HepG2 (cell line): Measurements from ENCODE around the gene RPRD1A. TPM values are rescaled to one million over a fixed set of nuclear protein-coding genes. Genes with fewer than 3 reads are reported as not detected.

ENCODE experiments used
- MED8 ChIP-seq: sonication (generic); formaldehyde crosslinking; IDR thresholded peaks from 2 replicates; pipeline ENCODE4 v1.8.1; 2023; ENCODE audit warnings: mild to moderate bottlenecking, missing genetic modification reagents; ENCODE audit not compliant: insufficient replicate concordance
- MTA1 ChIP-seq: sonication (generic); formaldehyde crosslinking; IDR thresholded peaks from 2 replicates; pipeline ENCODE4 v1.4.0; 2020; ENCODE audit warnings: missing genetic modification reagents, mild to moderate bottlenecking, borderline replicate concordance
- NFRKB ChIP-seq: fragments of 450-650 bp; IDR thresholded peaks from 2 replicates; pipeline ENCODE4 v1.6.1; 2017
- RAD51 ChIP-seq: fragments of 450-650 bp; IDR thresholded peaks from 2 replicates; pipeline ENCODE4 v1.6.1; 2016; ENCODE audit warnings: borderline replicate concordance
- TARDBP ChIP-seq: sonication (generic); formaldehyde crosslinking; IDR thresholded peaks from 2 replicates; pipeline ENCODE4 v1.8.0; 2022; ENCODE audit warnings: mild to moderate bottlenecking, missing genetic modification reagents
- TEAD3 ChIP-seq: optimal IDR thresholded peaks from 2 replicates; pipeline ENCODE3; 2016; ENCODE audit warnings: borderline replicate concordance
- ZEB1 ChIP-seq: IDR thresholded peaks from 2 replicates; pipeline ENCODE4 v1.6.1; 2012; ENCODE audit warnings: mild to moderate bottlenecking, low read depth, inconsistent platforms; ENCODE audit not compliant: insufficient replicate concordance
- ZMYM4 ChIP-seq: sonication (generic); formaldehyde crosslinking; IDR thresholded peaks from 2 replicates; pipeline ENCODE4 v1.8.1; 2023; ENCODE audit warnings: mild to moderate bottlenecking, missing genetic modification reagents
- ZNF263 ChIP-seq: sonication (generic); formaldehyde crosslinking; IDR thresholded peaks from 2 replicates; pipeline ENCODE4 v1.4.0; 2020; ENCODE audit warnings: missing genetic modification reagents
- ZNF337 ChIP-seq: sonication (generic); formaldehyde crosslinking; IDR thresholded peaks from 2 replicates; pipeline ENCODE4 v1.5.1; 2020; ENCODE audit warnings: missing genetic modification reagents, low read depth, mild to moderate bottlenecking, borderline replicate concordance
- ZNF589 ChIP-seq: sonication (generic); formaldehyde crosslinking; conservative IDR thresholded peaks from 2 replicates; pipeline ENCODE4 v1.8.0; 2022; ENCODE audit warnings: mild to moderate bottlenecking, moderate library complexity, missing genetic modification reagents
- polyA plus RNA-seq, 8 experiments: library from polyadenylated mRNA; depleted of rRNA in 3 of 8; stranded (reverse) in 7 of 8; unstranded in 1 of 8; fragments of >200 nt; fragmentation: Illumina TruSeq in 4 of 8; extraction: Trizol in 4 of 8; gene quantifications; 2 replicates each; pipeline versions ENCODE4 v1.2.1 to v1.2.3, GENCODE V29; 2011 to 2016; ENCODE audit warnings: low read depth in 4 of 8, missing spikeins in 1 of 8, mixed read lengths in 1 of 8; ENCODE audit not compliant: insufficient read depth in 1 of 8
- total RNA-seq, 5 experiments: library from RNA; depleted of rRNA; stranded (reverse); fragments of >200 nt; fragmentation: Illumina TruSeq; extraction: Trizol; gene quantifications; 2 replicates each; pipeline ENCODE4 v1.2.3, GENCODE V29; 2016; ENCODE audit warnings: low read depth in 1 of 5
- TF ChIP-seq, protein P1 (sequence below): sonication (generic); formaldehyde crosslinking; IDR thresholded peaks from 2 replicates; pipeline ENCODE4 v1.5.0; 2020; ENCODE audit warnings: mild to moderate bottlenecking, missing genetic modification reagents
- TF ChIP-seq, protein P2 (sequence below): sonication (generic); formaldehyde crosslinking; IDR thresholded peaks from 2 replicates; pipeline ENCODE4 v1.5.0; 2020; ENCODE audit warnings: mild to moderate bottlenecking, missing genetic modification reagents, borderline replicate concordance
- TF ChIP-seq, protein P3 (sequence below): sonication (generic); formaldehyde crosslinking; IDR thresholded peaks from 2 replicates; pipeline ENCODE4 v1.5.1; 2020; ENCODE audit warnings: mild to moderate bottlenecking, missing genetic modification reagents, moderate library complexity

Gene RPRD1A
- total and polyA plus RNA-seq, 2 of the 13 experiments (the other 11 are each of a cell fraction or from before 2014, with no cell fraction given), result 42.5 to 78.2 TPM

DNA sequence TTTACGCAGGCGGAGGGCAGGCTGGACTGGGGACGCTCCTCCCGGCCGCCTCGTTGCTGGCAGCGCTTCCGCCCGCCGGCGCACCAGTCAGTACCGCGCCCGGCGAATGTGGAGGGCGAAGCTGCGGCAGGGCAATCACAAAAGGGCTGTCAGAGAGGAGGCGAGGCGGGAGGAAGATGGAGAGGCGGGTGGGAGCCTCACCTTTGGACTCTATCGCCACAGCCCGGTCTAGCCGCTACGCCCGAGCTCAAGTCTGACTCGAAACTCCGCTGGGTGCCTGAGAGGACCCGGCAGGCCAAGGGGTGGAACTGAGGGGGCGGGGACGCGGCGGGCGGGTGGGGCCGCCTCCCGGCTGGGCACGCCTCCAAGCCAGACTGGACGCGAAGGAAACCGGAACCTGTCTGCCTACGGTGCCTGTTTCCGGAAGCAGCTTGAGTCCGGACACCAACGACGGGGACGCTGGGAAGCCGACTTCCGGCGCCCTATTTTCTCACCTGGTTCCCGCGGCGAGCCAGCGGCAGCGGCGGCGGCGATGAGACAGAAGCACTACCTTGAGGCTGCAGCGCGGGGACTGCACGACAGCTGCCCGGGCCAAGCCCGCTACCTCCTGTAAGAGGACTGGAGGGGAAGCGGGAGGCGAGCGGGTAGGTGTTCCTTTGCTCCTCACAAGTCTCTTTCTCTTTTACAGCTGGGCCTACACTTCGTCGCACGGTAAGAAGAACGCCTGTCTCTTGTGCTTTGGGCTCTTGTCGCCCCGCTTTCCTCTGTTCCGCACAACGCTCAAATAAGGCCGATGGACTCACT is 95.0 kb downstream of the RPRD1A start, which contains the start of gene RMP24 (continued):
- TF ChIP-seq RAD51, result no peak
- TF ChIP-seq ZNF589 (CRISPR knock-in tag), result peak; percentile 88
- TF ChIP-seq MTA1 (CRISPR knock-in tag), result peak; percentile 71; the same call in 1 of the 2 replicates
- peak; percentile 66 for TF ChIP-seq ZNF263 (CRISPR knock-in tag)
- peak; percentile 87 for TF ChIP-seq TARDBP (CRISPR knock-in tag)
- no peak for TF ChIP-seq ZEB1
- no peak for TF ChIP-seq NFRKB
- TF ChIP-seq, protein P1, sequence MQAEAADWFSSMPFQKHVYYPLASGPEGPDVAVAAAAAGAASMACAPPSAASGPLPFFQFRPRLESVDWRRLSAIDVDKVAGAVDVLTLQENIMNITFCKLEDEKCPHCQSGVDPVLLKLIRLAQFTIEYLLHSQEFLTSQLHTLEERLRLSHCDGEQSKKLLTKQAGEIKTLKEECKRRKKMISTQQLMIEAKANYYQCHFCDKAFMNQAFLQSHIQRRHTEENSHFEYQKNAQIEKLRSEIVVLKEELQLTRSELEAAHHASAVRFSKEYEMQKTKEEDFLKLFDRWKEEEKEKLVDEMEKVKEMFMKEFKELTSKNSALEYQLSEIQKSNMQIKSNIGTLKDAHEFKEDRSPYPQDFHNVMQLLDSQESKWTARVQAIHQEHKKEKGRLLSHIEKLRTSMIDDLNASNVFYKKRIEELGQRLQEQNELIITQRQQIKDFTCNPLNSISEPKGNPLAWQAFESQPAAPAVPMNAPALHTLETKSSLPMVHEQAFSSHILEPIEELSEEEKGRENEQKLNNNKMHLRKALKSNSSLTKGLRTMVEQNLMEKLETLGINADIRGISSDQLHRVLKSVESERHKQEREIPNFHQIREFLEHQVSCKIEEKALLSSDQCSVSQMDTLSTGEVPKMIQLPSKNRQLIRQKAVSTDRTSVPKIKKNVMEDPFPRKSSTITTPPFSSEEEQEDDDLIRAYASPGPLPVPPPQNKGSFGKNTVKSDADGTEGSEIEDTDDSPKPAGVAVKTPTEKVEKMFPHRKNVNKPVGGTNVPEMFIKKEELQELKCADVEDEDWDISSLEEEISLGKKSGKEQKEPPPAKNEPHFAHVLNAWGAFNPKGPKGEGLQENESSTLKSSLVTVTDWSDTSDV (CRISPR knock-in tag), result peak; percentile 71; the same call in 1 of the 2 replicates
- peak; percentile 13 for TF ChIP-seq MED8 (CRISPR knock-in tag)
- TF ChIP-seq, protein P2, sequence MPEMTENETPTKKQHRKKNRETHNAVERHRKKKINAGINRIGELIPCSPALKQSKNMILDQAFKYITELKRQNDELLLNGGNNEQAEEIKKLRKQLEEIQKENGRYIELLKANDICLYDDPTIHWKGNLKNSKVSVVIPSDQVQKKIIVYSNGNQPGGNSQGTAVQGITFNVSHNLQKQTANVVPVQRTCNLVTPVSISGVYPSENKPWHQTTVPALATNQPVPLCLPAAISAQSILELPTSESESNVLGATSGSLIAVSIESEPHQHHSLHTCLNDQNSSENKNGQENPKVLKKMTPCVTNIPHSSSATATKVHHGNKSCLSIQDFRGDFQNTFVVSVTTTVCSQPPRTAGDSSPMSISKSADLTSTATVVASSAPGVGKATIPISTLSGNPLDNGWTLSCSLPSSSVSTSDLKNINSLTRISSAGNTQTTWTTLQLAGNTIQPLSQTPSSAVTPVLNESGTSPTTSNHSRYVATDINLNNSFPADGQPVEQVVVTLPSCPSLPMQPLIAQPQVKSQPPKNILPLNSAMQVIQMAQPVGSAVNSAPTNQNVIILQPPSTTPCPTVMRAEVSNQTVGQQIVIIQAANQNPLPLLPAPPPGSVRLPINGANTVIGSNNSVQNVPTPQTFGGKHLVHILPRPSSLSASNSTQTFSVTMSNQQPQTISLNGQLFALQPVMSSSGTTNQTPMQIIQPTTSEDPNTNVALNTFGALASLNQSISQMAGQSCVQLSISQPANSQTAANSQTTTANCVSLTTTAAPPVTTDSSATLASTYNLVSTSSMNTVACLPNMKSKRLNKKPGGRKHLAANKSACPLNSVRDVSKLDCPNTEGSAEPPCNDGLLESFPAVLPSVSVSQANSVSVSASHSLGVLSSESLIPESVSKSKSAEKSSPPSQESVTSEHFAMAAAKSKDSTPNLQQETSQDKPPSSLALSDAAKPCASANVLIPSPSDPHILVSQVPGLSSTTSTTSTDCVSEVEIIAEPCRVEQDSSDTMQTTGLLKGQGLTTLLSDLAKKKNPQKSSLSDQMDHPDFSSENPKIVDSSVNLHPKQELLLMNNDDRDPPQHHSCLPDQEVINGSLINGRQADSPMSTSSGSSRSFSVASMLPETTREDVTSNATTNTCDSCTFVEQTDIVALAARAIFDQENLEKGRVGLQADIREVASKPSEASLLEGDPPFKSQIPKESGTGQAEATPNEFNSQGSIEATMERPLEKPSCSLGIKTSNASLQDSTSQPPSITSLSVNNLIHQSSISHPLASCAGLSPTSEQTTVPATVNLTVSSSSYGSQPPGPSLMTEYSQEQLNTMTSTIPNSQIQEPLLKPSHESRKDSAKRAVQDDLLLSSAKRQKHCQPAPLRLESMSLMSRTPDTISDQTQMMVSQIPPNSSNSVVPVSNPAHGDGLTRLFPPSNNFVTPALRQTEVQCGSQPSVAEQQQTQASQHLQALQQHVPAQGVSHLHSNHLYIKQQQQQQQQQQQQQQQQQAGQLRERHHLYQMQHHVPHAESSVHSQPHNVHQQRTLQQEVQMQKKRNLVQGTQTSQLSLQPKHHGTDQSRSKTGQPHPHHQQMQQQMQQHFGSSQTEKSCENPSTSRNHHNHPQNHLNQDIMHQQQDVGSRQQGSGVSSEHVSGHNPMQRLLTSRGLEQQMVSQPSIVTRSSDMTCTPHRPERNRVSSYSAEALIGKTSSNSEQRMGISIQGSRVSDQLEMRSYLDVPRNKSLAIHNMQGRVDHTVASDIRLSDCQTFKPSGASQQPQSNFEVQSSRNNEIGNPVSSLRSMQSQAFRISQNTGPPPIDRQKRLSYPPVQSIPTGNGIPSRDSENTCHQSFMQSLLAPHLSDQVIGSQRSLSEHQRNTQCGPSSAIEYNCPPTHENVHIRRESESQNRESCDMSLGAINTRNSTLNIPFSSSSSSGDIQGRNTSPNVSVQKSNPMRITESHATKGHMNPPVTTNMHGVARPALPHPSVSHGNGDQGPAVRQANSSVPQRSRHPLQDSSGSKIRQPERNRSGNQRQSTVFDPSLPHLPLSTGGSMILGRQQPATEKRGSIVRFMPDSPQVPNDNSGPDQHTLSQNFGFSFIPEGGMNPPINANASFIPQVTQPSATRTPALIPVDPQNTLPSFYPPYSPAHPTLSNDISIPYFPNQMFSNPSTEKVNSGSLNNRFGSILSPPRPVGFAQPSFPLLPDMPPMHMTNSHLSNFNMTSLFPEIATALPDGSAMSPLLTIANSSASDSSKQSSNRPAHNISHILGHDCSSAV (CRISPR knock-in tag), result no peak
- TF ChIP-seq ZMYM4, result peak; percentile 93
- TF ChIP-seq ZNF337 (CRISPR knock-in tag), result 0 out of 2 replicates have a peak, but pooled peaks have one; percentile 57
- TF ChIP-seq, protein P3, sequence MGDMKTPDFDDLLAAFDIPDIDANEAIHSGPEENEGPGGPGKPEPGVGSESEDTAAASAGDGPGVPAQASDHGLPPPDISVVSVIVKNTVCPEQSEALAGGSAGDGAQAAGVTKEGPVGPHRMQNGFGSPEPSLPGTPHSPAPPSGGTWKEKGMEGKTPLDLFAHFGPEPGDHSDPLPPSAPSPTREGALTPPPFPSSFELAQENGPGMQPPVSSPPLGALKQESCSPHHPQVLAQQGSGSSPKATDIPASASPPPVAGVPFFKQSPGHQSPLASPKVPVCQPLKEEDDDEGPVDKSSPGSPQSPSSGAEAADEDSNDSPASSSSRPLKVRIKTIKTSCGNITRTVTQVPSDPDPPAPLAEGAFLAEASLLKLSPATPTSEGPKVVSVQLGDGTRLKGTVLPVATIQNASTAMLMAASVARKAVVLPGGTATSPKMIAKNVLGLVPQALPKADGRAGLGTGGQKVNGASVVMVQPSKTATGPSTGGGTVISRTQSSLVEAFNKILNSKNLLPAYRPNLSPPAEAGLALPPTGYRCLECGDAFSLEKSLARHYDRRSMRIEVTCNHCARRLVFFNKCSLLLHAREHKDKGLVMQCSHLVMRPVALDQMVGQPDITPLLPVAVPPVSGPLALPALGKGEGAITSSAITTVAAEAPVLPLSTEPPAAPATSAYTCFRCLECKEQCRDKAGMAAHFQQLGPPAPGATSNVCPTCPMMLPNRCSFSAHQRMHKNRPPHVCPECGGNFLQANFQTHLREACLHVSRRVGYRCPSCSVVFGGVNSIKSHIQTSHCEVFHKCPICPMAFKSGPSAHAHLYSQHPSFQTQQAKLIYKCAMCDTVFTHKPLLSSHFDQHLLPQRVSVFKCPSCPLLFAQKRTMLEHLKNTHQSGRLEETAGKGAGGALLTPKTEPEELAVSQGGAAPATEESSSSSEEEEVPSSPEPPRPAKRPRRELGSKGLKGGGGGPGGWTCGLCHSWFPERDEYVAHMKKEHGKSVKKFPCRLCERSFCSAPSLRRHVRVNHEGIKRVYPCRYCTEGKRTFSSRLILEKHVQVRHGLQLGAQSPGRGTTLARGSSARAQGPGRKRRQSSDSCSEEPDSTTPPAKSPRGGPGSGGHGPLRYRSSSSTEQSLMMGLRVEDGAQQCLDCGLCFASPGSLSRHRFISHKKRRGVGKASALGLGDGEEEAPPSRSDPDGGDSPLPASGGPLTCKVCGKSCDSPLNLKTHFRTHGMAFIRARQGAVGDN (CRISPR knock-in tag), result peak; percentile 92
- TF ChIP-seq TEAD3 (CRISPR knock-in tag), result peak; percentile 49
